ENCODE data around the gene XDH. TPM values are rescaled to one million over a fixed set of nuclear protein-coding genes. Genes with fewer than 3 reads are reported as not detected.

XDH gene
- total RNA-seq, 4 donors from 2014 or later = 25.9 to 57.9 (median 37.2) TPM

- in situ Hi-C loops (cut with MboI; ENCODE audit: low pct_ligation_motif_present in 1 of 4, low pct_unique_long_range_greater_than_20kb in 1 of 4, low sequenced_read_pairs in 3 of 4) (no loop called here), intact Hi-C loops (cut with DNase I; ENCODE audit: low total_unique reads) (no loop called here)
- no peaks in the 10 kb centered on the region for H3K27me3 ChIP-seq
Measured at GRCh38 chr2:31286230-31286629, 128.3 kb downstream of the XDH start.

More at GRCh38 chr2:31286230-31286629, 128.3 kb downstream of the XDH start:
- no peak overlapping the region for H3K4me3 ChIP-seq
- 81 to 100% methylated on average over 2 to 4 of the region's 4 CpGs for WGBS, 2 donors (ENCODE audit: low coverage in 1 of 2)
- DNase-seq = no peak
- TF ChIP-seq EP300 (IDR thresholded peaks at IDR 0.05; ENCODE audit: low read depth) (no peak), CTCF (IDR thresholded peaks at IDR 0.05) (no peak), POLR2A (IDR thresholded peaks at IDR 0.05) (no peak), POLR2AphosphoS5 (IDR thresholded peaks at IDR 0.05) (no peak)
- H3K9me3 ChIP-seq = no peaks in the 10 kb centered on the region
- no peaks in the 10 kb centered on the region for H3K36me3 ChIP-seq
- H3K27ac ChIP-seq = no peak overlapping the region
- H3K4me1 ChIP-seq = no peaks in the 10 kb centered on the region

Other genes with a start within 250 kb of the XDH start
- gene CAPN14, start 197.2 kb downstream of the XDH start, total RNA-seq = under 1 TPM in 2 of 4 donors, not detected in 2; 0.14 to 0.16 TPM
- gene EHD3, start 180.6 kb downstream of the XDH start, total RNA-seq = 10 to 100 TPM in 1 of 4 donors, 1 to 10 TPM in 3; 1.2 to 10.1 (median 3.6) TPM
- not detected for gene SRD5A2, start 166.2 kb upstream of the XDH start, total RNA-seq